ENCODE measurements around the gene MAP3K10.

MAP3K10 gene

GRCh38 chr19:40251991-40252390 lies 60.8 kb downstream of the MAP3K10 start:
- no peak for DNase-seq

GRCh38 chr19:40252395-40252794 lies 61.2 kb downstream of the MAP3K10 start:
- DNase-seq, result no peak

- no peak for DNase-seq
Observed at GRCh38 chr19:40253611-40254092, 62.4 kb downstream of the MAP3K10 start.

DNA sequence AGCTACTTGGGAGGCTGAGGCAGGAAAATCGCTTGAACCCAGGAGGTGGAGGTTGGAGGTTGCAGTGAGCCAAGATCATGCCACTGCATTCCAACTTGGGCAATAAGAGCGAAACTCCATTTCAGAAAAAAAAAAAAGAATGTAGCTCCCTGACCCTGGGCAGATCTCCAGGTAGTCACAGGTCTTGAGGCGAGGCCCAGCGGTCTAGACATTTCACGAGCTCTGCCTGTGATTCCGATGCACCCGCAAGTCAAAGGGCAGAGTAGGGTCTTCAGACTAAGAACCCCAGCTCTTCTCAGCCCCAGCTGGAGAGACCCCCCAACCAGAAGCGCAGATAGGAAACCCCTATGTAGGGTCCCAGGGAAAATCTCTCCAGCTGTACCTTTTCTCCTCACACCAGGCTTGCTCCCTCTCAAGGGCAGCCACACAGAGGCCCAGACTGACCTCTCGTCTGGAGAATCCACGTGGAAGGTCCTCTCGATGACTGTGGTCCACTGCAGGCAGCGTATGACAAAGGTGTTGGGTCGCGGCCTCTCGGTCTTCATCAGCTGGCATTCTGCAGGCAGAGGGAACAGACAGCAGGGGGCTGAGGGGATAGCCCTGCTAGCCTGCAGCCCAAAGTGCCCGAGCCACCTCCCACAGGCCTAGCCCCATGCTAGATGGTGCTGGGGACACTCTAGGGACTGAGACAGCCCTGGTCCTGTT lies 63.6 kb downstream of the MAP3K10 start:
- no peak for DNase-seq

GRCh38 chr19:40255619-40256166 lies 64.5 kb downstream of the MAP3K10 start:
- no peak for DNase-seq

DNA sequence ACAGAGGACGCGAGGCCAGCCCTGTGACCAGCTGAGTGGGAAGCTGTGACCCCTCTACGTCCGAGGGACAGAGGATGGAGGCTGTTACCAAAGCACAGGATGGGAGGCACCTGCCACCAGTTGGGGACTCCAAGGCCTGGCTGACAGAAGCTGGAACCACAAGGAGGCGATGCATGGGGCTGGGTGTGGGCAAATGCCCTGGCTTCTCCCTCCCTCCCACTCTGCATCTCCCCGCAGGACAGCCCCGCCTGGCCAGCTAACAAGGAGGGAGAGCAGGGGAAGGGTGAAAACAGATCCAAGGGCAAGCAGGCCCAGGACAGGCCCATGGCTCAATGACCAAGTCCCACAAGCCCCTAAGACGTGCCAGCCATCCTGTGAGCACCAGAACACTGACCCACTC lies 65.3 kb downstream of the MAP3K10 start:
- no peak for DNase-seq

GRCh38 chr19:40257096-40257517 lies 65.9 kb downstream of the MAP3K10 start:
- no peak for DNase-seq

- no peak for DNase-seq
Observed at GRCh38 chr19:40261631-40262030, 70.4 kb downstream of the MAP3K10 start.

GRCh38 chr19:40262422-40262821 lies 71.2 kb downstream of the MAP3K10 start:
- no peak for DNase-seq

DNA sequence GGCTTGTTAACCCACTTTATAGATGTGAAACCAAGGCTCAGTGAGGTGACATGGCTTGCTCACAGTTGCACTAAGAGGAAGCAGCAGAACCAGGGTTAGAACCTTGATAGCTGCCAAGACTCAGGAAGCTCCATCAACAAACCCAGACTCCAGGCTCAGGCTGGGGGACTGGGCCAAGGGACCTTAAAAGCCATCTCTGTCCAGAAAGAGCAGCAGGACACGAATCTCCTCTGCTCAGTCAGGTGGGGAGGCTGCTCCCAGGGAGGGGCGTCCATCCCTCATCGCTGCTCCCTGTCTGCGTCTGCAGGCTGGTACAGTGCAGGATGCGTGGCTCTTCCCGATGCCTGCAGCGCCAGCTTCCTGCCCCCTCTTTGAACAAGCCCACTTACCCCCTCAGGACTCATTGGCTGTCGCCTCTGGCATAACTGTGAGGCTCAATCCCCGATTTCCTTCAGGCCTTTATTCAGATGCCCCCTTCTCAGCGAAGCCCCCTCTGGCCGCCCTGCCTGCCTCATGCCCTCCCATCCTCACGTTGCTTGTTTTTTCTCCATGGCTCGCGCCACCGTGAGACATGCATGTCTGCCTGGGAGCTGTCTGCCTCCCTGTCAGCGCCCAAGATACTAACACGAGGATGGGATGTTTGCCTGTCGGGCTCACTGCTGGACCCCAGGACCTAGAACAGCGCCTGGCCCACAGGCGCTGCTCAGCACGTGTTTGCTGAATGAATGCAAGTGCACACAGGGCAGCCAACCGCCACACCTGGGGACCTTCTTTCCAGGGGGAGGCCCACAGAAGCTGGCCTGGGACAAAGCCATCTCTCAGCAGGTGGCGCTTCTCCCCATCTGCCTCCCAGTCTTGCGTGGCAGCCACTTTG lies 72.5 kb downstream of the MAP3K10 start:
- no peak for DNase-seq

GRCh38 chr19:40264314-40265054 lies 73.3 kb downstream of the MAP3K10 start:
- no peak for DNase-seq

Measured in activated naive CD4-positive, alpha-beta T cell (primary cell).